ENCODE results near the gene ZBED1.
"Not testable (repeated sequence)": the region's sequence is repeated elsewhere in the genome, so short reads cannot be mapped to it uniquely, and the experiment has no call there.

The ZBED1 gene

GRCh38 chrX:2497961-2498780, 2.6 kb downstream of the ZBED1 start:
- DNase-seq (ENCODE audit: low read depth, low spot score): no peak

- no peak for DNase-seq (ENCODE audit: low read depth, low spot score)
Measured at GRCh38 chrX:2495595-2495994, 5.2 kb downstream of the ZBED1 start.

GRCh38 chrX:2492531-2493218, 8.1 kb downstream of the ZBED1 start:
- no peak for DNase-seq (ENCODE audit: low read depth, low spot score)

- DNase-seq (ENCODE audit: low read depth, low spot score): no peak
Measured at GRCh38 chrX:2490634-2491033, 10.1 kb downstream of the ZBED1 start.

- DNase-seq (ENCODE audit: low read depth, low spot score): no peak
Measured at GRCh38 chrX:2489446-2490445, 11.0 kb downstream of the ZBED1 start.

GRCh38 chrX:2488621-2489285, 12.0 kb downstream of the ZBED1 start:
- DNase-seq (ENCODE audit: low read depth, low spot score): no peak

GRCh38 chrX:2487366-2487765, 13.4 kb downstream of the ZBED1 start:
- DNase-seq (ENCODE audit: low read depth, low spot score): no peak

- no peak for DNase-seq (ENCODE audit: low read depth, low spot score)
Measured at GRCh38 chrX:2486476-2487133, 14.2 kb downstream of the ZBED1 start.

- DNase-seq (ENCODE audit: low read depth, low spot score): no peak
Measured at GRCh38 chrX:2485789-2486345, 14.9 kb downstream of the ZBED1 start.

GRCh38 chrX:2484721-2485648, 15.8 kb downstream of the ZBED1 start:
- DNase-seq (ENCODE audit: low read depth, low spot score): peak; percentile 69

- no peak for DNase-seq (ENCODE audit: low read depth, low spot score)
Measured at GRCh38 chrX:2484256-2484655, 16.5 kb downstream of the ZBED1 start.

GRCh38 chrX:2483398-2484060, 17.2 kb downstream of the ZBED1 start:
- no peak for DNase-seq (ENCODE audit: low read depth, low spot score)

GRCh38 chrX:2481597-2481996, 19.2 kb downstream of the ZBED1 start:
- not testable (repeated sequence) for DNase-seq (ENCODE audit: low read depth, low spot score)

- not testable (repeated sequence) for DNase-seq (ENCODE audit: low read depth, low spot score)
Measured at GRCh38 chrX:2479982-2480381, 20.8 kb downstream of the ZBED1 start.

GRCh38 chrX:2479420-2479780, 21.4 kb downstream of the ZBED1 start:
- DNase-seq (ENCODE audit: low read depth, low spot score): no peak

GRCh38 chrX:2478546-2479419, 22.0 kb downstream of the ZBED1 start:
- DNase-seq (ENCODE audit: low read depth, low spot score): no peak

GRCh38 chrX:2477313-2477712, 23.5 kb downstream of the ZBED1 start:
- DNase-seq (ENCODE audit: low read depth, low spot score): not testable (repeated sequence)

All from brain pericyte (primary cell).